SK-N-SH treated with all-trans-retinoic acid at 6 μM for 48 hours (cell line): Measurements from ENCODE around the gene KRT17.

Experiments used
- ATAC-seq: fragments of 200-7000 bp; cut with Tn5 transposase; 3 replicates; pipeline ENCODE4 v1.9.1; 2020; ENCODE audit warnings: mild to moderate bottlenecking, moderate library complexity
- ARNTL ChIP-seq: fragments of 450-650 bp; formaldehyde crosslinking; IDR thresholded peaks from 2 replicates; pipeline ENCODE4 v1.5.0; 2020; ENCODE audit warnings: low read depth, mild to moderate bottlenecking, moderate library complexity, borderline replicate concordance
- BACH2 ChIP-seq: fragments of 250-450 bp; sonication (Bioruptor Pico); IDR thresholded peaks from 2 replicates; pipeline ENCODE4 v1.9.0; 2021; ENCODE audit warnings: mild to moderate bottlenecking, borderline replicate concordance
- CREB5 ChIP-seq: fragments of 250-450 bp; sonication (Bioruptor Pico); IDR thresholded peaks from 2 replicates; pipeline ENCODE4 v1.5.1; 2020; ENCODE audit warnings: low read depth, mild to moderate bottlenecking, moderate library complexity
- CSDC2 ChIP-seq: fragments of 250-450 bp; sonication (Bioruptor Pico); IDR thresholded peaks from 2 replicates; pipeline ENCODE4 v1.5.0; 2020; ENCODE audit warnings: mild to moderate bottlenecking, moderate library complexity
- CSRNP3 ChIP-seq: fragments of 250-450 bp; sonication (Bioruptor Pico); IDR thresholded peaks from 2 replicates; pipeline ENCODE4 v1.5.1; 2021; ENCODE audit warnings: mild to moderate bottlenecking, moderate library complexity
- ESRRG ChIP-seq: fragments of 250-450 bp; sonication (Bioruptor Pico); IDR thresholded peaks from 2 replicates; pipeline ENCODE4 v1.6.1; 2021; ENCODE audit warnings: mild to moderate bottlenecking
- GLIS3 ChIP-seq: fragments of 250-450 bp; sonication (Bioruptor Pico); IDR thresholded peaks from 2 replicates; pipeline ENCODE4 v1.5.0; 2020; ENCODE audit warnings: mild to moderate bottlenecking, moderate library complexity
- ISL1 ChIP-seq: fragments of 250-450 bp; sonication (Bioruptor Pico); IDR thresholded peaks from 2 replicates; pipeline ENCODE4 v2.1.2; 2022; ENCODE audit warnings: mild to moderate bottlenecking, moderate library complexity
- OSR1 ChIP-seq: fragments of 250-450 bp; sonication (Bioruptor Pico); IDR thresholded peaks from 2 replicates; pipeline ENCODE4 v1.8.0; 2022; ENCODE audit warnings: moderate library complexity, mild to moderate bottlenecking, inconsistent platforms
- PATZ1 ChIP-seq: fragments of 250-450 bp; sonication (Bioruptor Pico); IDR thresholded peaks from 2 replicates; pipeline ENCODE4 v1.8.0; 2020; ENCODE audit warnings: mild to moderate bottlenecking, moderate library complexity, borderline replicate concordance
- POU6F1 ChIP-seq: fragments of 250-450 bp; sonication (Bioruptor Pico); IDR thresholded peaks from 2 replicates; pipeline ENCODE4 v1.8.0; 2021; ENCODE audit warnings: low read depth, mild to moderate bottlenecking, moderate library complexity, borderline replicate concordance
- PPARA ChIP-seq: fragments of 250-450 bp; sonication (Bioruptor Pico); IDR thresholded peaks from 2 replicates; pipeline ENCODE4 v1.5.0; 2020; ENCODE audit warnings: mild to moderate bottlenecking, borderline replicate concordance
- RARB ChIP-seq: fragments of 250-450 bp; sonication (Bioruptor Pico); IDR thresholded peaks from 2 replicates; pipeline ENCODE4 v1.8.0; 2021; ENCODE audit warnings: mild to moderate bottlenecking, moderate library complexity
- SNAI2 ChIP-seq: fragments of 250-450 bp; sonication (Bioruptor Pico); IDR thresholded peaks from 2 replicates; pipeline ENCODE4 v1.5.0; 2020; ENCODE audit warnings: mild to moderate bottlenecking, moderate library complexity
- TCF4 ChIP-seq: fragments of 250-450 bp; sonication (Bioruptor Pico); IDR thresholded peaks from 2 replicates; pipeline ENCODE4 v1.8.0; 2021; ENCODE audit warnings: mild to moderate bottlenecking, moderate library complexity, borderline replicate concordance
- TOX ChIP-seq: fragments of 250-450 bp; sonication (Bioruptor Pico); IDR thresholded peaks from 2 replicates; pipeline ENCODE4 v1.8.0; 2021; ENCODE audit warnings: mild to moderate bottlenecking, moderate library complexity, borderline replicate concordance
- TSHZ2 ChIP-seq: fragments of 250-450 bp; sonication (Bioruptor Pico); IDR thresholded peaks from 2 replicates; pipeline ENCODE4 v1.5.0; 2020; ENCODE audit warnings: mild to moderate bottlenecking, moderate library complexity
- ZFP3 ChIP-seq: fragments of 250-450 bp; sonication (Bioruptor Pico); IDR thresholded peaks from 2 replicates; pipeline ENCODE4 v1.5.0; 2020; ENCODE audit warnings: mild to moderate bottlenecking, moderate library complexity
- ZFP30 ChIP-seq: fragments of 450-650 bp; formaldehyde crosslinking; IDR thresholded peaks from 2 replicates; pipeline ENCODE4 v1.5.0; 2022; ENCODE audit warnings: mild to moderate bottlenecking, moderate library complexity
- ZNF565 ChIP-seq: fragments of 450-650 bp; formaldehyde crosslinking; conservative IDR thresholded peaks from 2 replicates; pipeline ENCODE4 v1.5.0; 2020; ENCODE audit warnings: low read depth, mild to moderate bottlenecking, moderate library complexity
- ZNF70 ChIP-seq: fragments of 450-650 bp; formaldehyde crosslinking; IDR thresholded peaks from 2 replicates; pipeline ENCODE4 v1.5.0; 2020; ENCODE audit warnings: mild to moderate bottlenecking, moderate library complexity
- ZNF8 ChIP-seq: fragments of 450-650 bp; formaldehyde crosslinking; IDR thresholded peaks from 2 replicates; pipeline ENCODE4 v1.5.0; 2020; ENCODE audit warnings: mild to moderate bottlenecking, moderate library complexity

The KRT17 gene

GRCh38 chr17:41652461-41652970, 28.1 kb upstream of the KRT17 start:
- TF ChIP-seq CSDC2 (no peak), TOX (no peak), PPARA (CRISPR knock-in tag) (no peak), TCF4 (CRISPR knock-in tag) (no peak), ZNF8 (CRISPR knock-in tag) (no peak), SNAI2 (CRISPR knock-in tag) (no peak), CREB5 (no peak), ARNTL (CRISPR knock-in tag) (no peak), ZNF70 (CRISPR knock-in tag) (no peak), ISL1 (CRISPR knock-in tag) (no peak), TSHZ2 (CRISPR knock-in tag) (no peak), ZFP30 (CRISPR knock-in tag) (no peak), RARB (CRISPR knock-in tag) (no peak), POU6F1 (CRISPR knock-in tag) (no peak), CSRNP3 (CRISPR knock-in tag) (no peak), BACH2 (no peak), PATZ1 (CRISPR knock-in tag) (no peak), ZNF565 (CRISPR knock-in tag) (no peak), ZFP3 (CRISPR knock-in tag) (no peak)

GRCh38 chr17:41651625-41652460, 27.5 kb upstream of the KRT17 start:
- ATAC-seq = no peak
- TF ChIP-seq ZFP30 (CRISPR knock-in tag) (no peak), TSHZ2 (CRISPR knock-in tag) (no peak), TOX (no peak), ZFP3 (CRISPR knock-in tag) (no peak), ZNF70 (CRISPR knock-in tag) (no peak), GLIS3 (CRISPR knock-in tag) (no peak), ISL1 (CRISPR knock-in tag) (no peak), CSDC2 (no peak), OSR1 (CRISPR knock-in tag) (no peak), ESRRG (no peak), ZNF8 (CRISPR knock-in tag) (no peak), PPARA (CRISPR knock-in tag) (no peak), CREB5 (no peak), CSRNP3 (CRISPR knock-in tag) (no peak), SNAI2 (CRISPR knock-in tag) (no peak)

More at GRCh38 chr17:41652461-41652970, 28.1 kb upstream of the KRT17 start:
- no peak for ATAC-seq
